Left colon (tissue), 2 donors: ENCODE measurements around the gene PRKCH. TPM values are rescaled to one million over a fixed set of nuclear protein-coding genes. Genes with fewer than 3 reads are reported as not detected.

ENCODE experiments used
- ATAC-seq: fragments of 200-7000 bp; cut with Tn5 transposase; one replicate; pipeline ENCODE4 v1.9.1; 2020; ENCODE audit warnings: mild to moderate bottlenecking, moderate library complexity
- DNase-seq, 2 donors: peaks; one replicate each; pipeline ENCODE4 v3.0.0-alpha.2; 2020
- intact Hi-C, 2 donors: fragments of 100-400 bp; cut with DNase I in 1 of 2; cut with micrococcal nuclease in 1 of 2; formaldehyde crosslinking; loops; one replicate each; pipeline versions ENCODE4 v1.11.2 to v1.14.0; 2022; cut with DNase I, micrococcal nuclease
- total RNA-seq, 2 donors: library from RNA; stranded (reverse); fragmentation: NEBNext Ultra II Directional; extraction: Animal tissue kit (Norgen Biotek cat#: 25700); gene quantifications; one replicate each; pipeline ENCODE4 v1.2.1, GENCODE V29; 2021
- donor health status: DM: no; HTN: no; CAD: no.
- donor health status: DM: yes; HTN: yes; CAD: no.

The PRKCH gene
- total RNA-seq, 2 donors from 2014 or later, result 11.7 to 11.9 TPM

GRCh38 chr14:61505815-61506809, 184.7 kb downstream of the PRKCH start:
- intact Hi-C loops, result no loop called here
- DNase-seq (no peak), ATAC-seq (no peak)

- DNase-seq (no peak), ATAC-seq (no peak)
- intact Hi-C loops, result no loop called here
Observed at GRCh38 chr14:61508526-61508925, 187.1 kb downstream of the PRKCH start.

- intact Hi-C loops, result no loop called here
- peak; percentile 50 to 51 for DNase-seq
- peak; percentile 58 for ATAC-seq
Observed at GRCh38 chr14:61510736-61511557, 189.6 kb downstream of the PRKCH start.

GRCh38 chr14:61511558-61511948, 190.2 kb downstream of the PRKCH start:
- intact Hi-C loops, result no loop called here
- ATAC-seq, result peak; percentile 52
- no peak for DNase-seq

GRCh38 chr14:61512026-61512834, 190.9 kb downstream of the PRKCH start:
- ATAC-seq (peak; percentile 50), DNase-seq (no peak)
- intact Hi-C loops, result no loop called here

GRCh38 chr14:61513986-61514830, 192.8 kb downstream of the PRKCH start:
- intact Hi-C loops, result no loop called here
- DNase-seq, result peak in 1 of 2 donors; percentile 25
- ATAC-seq, result peak; percentile 13

- intact Hi-C loops, result no loop called here
- ATAC-seq (no peak), DNase-seq (no peak)
Observed at GRCh38 chr14:61514927-61515326, 193.5 kb downstream of the PRKCH start.

- no peak for DNase-seq
- intact Hi-C loops, result no loop called here
- ATAC-seq, result no peak
Observed at GRCh38 chr14:61515436-61516117, 194.2 kb downstream of the PRKCH start.

GRCh38 chr14:61516118-61516743, 194.9 kb downstream of the PRKCH start:
- intact Hi-C loops, result no loop called here
- no peak for ATAC-seq
- no peak for DNase-seq

GRCh38 chr14:61516964-61517653, 195.7 kb downstream of the PRKCH start:
- DNase-seq (no peak), ATAC-seq (peak; percentile 11)
- intact Hi-C loops, result no loop called here

- intact Hi-C loops, result no loop called here
- DNase-seq (peak; percentile 57 to 79), ATAC-seq (peak; percentile 87)
Observed at GRCh38 chr14:61517911-61518384, 196.6 kb downstream of the PRKCH start.

GRCh38 chr14:61518403-61518802, 197.0 kb downstream of the PRKCH start:
- no peak for ATAC-seq
- DNase-seq, result no peak
- intact Hi-C loops, result no loop called here

GRCh38 chr14:61519106-61519505, 197.7 kb downstream of the PRKCH start:
- ATAC-seq, result no peak

GRCh38 chr14:61519735-61520134, 198.4 kb downstream of the PRKCH start:
- DNase-seq (no peak), ATAC-seq (no peak)
- intact Hi-C loops, result no loop called here

More at GRCh38 chr14:61519106-61519505, 197.7 kb downstream of the PRKCH start:
- intact Hi-C loops, result no loop called here
- no peak for DNase-seq

- ATAC-seq (no peak), DNase-seq (no peak)
- intact Hi-C loops, result no loop called here
Observed at GRCh38 chr14:61520576-61520975, 199.2 kb downstream of the PRKCH start.

- ATAC-seq, result peak; percentile 58
- intact Hi-C loops, result no loop called here
Observed at GRCh38 chr14:61521773-61522172, 200.4 kb downstream of the PRKCH start.

More at GRCh38 chr14:61521773-61522172, 200.4 kb downstream of the PRKCH start:
- no peak for DNase-seq
